Activated B cell treated with CpG ODN at 0.5 μM for 24 hours (primary cell): ENCODE measurements around the gene PCDHGA6. TPM values are rescaled to one million over a fixed set of nuclear protein-coding genes. Genes with fewer than 3 reads are reported as not detected.
"Not testable (repeated sequence)": the region's sequence is repeated elsewhere in the genome, so short reads cannot be mapped to it uniquely, and the experiment has no call there.

Source experiments
- ATAC-seq: fragments of 200-7000 bp; cut with Tn5 transposase; one replicate; pipeline ENCODE4 v1.10.0; 2021; ENCODE audit warnings: low read depth, mild to moderate bottlenecking, moderate library complexity
- CTCF ChIA-PET: fragments of 350-600 bp; sonication (Branson Sonifier 250); formaldehyde crosslinking; loops from one replicate; lab custom pipeline; 2021; ENCODE audit warnings: antibody characterized with exemption; lab: Charles Lee
- POLR2A ChIA-PET: fragments of 350-600 bp; sonication (Branson Sonifier 250); formaldehyde crosslinking; loops from one replicate; lab custom pipeline; 2021; ENCODE audit warnings: antibody characterized with exemption; lab: Charles Lee
- DNase-seq: peaks from one replicate; pipeline ENCODE4 v3.0.0; 2022
- H3K27ac Mint-ChIP-seq: one replicate; pipeline ENCODE4 v1.8.0; 2020; ENCODE audit warnings: mixed read lengths
- H3K27me3 Mint-ChIP-seq: one replicate; pipeline ENCODE4 v1.8.0; 2021; ENCODE audit warnings: mixed read lengths
- H3K36me3 Mint-ChIP-seq: one replicate; pipeline ENCODE4 v1.8.0; 2021; ENCODE audit warnings: low read depth, mixed read lengths
- H3K4me1 Mint-ChIP-seq: one replicate; pipeline ENCODE4 v1.8.0; 2021; ENCODE audit warnings: mixed read lengths
- H3K4me3 Mint-ChIP-seq: one replicate; pipeline ENCODE4 v1.8.0; 2020; ENCODE audit warnings: mild to moderate bottlenecking, mixed read lengths
- H3K9me3 Mint-ChIP-seq: one replicate; pipeline ENCODE4 v1.8.0; 2020; ENCODE audit warnings: mixed read lengths
- intact Hi-C: fragments of 100-400 bp; cut with micrococcal nuclease; formaldehyde crosslinking; loops from one replicate; pipeline ENCODE4 v1.15.1; 2024
- total RNA-seq: library from RNA; stranded (reverse); gene quantifications from 2 replicates; pipeline ENCODE4 v1.2.3, GENCODE V29; 2022
- TF ChIP-seq, protein P1 (sequence below): fragments of 200-600 bp; IDR thresholded peaks from one replicate; pipeline ENCODE4 v1.8.0; 2022; ENCODE audit warnings: antibody characterized with exemption, mild to moderate bottlenecking

Gene PCDHGA6
- total RNA-seq, 1 donor from 2014 or later, result 2.3 TPM

DNA sequence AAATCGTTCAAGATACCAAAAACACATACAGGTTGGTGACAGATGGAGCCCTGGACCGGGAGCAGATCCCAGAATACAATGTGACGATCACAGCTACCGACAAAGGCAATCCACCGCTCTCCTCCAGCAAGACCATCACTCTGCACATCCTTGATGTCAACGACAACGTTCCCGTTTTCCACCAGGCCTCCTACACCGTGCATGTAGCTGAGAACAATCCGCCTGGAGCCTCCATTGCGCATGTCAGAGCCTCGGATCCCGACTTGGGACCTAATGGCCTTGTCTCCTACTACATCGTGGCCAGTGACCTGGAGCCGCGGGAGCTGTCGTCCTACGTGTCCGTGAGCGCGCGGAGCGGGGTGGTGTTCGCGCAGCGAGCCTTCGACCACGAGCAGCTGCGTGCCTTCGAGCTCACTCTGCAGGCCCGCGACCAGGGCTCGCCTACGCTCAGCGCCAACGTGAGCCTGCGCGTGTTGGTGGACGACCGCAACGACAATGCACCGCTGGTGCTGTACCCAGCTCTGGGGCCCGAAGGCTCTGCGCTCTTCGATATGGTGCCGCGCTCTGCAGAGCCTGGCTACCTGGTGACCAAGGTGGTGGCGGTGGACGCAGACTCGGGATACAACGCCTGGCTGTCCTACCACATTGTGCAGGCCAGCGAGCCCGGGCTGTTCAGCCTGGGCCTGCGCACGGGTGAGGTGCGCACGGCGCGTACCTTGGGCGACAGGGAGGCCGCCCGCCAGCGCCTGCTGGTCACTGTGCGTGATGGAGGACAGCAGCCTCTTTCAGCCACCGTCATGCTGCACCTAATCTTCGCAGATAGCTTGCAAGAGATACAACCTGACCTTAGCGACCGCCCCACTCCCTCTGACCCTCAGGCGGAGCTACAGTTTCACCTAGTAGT lies 1.9 kb upstream of the PCDHGA6 start:
- ATAC-seq (no peak), DNase-seq (no peak)
- peaks cover 17% of the 10 kb centered on the region for H3K9me3 Mint-ChIP-seq
- no peaks in the 10 kb centered on the region for H3K36me3 Mint-ChIP-seq
- POLR2A ChIA-PET, result no interaction called here
- H3K27me3 Mint-ChIP-seq, result peaks cover 43% of the 10 kb centered on the region
- TF ChIP-seq, protein P1, sequence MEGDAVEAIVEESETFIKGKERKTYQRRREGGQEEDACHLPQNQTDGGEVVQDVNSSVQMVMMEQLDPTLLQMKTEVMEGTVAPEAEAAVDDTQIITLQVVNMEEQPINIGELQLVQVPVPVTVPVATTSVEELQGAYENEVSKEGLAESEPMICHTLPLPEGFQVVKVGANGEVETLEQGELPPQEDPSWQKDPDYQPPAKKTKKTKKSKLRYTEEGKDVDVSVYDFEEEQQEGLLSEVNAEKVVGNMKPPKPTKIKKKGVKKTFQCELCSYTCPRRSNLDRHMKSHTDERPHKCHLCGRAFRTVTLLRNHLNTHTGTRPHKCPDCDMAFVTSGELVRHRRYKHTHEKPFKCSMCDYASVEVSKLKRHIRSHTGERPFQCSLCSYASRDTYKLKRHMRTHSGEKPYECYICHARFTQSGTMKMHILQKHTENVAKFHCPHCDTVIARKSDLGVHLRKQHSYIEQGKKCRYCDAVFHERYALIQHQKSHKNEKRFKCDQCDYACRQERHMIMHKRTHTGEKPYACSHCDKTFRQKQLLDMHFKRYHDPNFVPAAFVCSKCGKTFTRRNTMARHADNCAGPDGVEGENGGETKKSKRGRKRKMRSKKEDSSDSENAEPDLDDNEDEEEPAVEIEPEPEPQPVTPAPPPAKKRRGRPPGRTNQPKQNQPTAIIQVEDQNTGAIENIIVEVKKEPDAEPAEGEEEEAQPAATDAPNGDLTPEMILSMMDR, result no peak
- H3K27ac Mint-ChIP-seq, result no peak overlapping the region
- H3K4me1 Mint-ChIP-seq, result peaks cover 7% of the 10 kb centered on the region
- intact Hi-C loops, result loop anchor here (5.0 kb wide), 1 partner anchor 40 kb away; the partner anchor contains the start of gene PCDHGA10
- CTCF ChIA-PET, result interaction anchor here (2.8 kb wide), 1 partner anchor 192 kb away, joined by 23 read pairs; no protein-coding TSS in a partner anchor
- no peak overlapping the region for H3K4me3 Mint-ChIP-seq

DNA sequence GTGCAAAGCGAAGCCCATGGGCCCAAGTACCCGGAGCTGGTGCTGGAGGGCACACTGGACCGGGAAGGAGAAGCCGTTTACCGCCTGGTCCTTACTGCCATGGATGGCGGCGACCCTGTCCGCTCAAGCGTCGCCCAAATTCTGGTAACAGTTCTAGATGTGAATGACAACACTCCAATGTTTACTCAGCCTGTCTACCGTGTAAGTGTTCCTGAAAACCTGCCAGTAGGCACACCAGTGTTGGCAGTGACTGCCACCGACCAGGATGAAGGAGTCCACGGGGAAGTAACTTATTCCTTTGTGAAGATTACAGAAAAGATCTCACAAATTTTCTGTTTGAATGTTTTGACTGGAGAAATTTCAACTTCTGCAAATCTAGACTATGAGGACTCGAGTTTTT lies 936 bp downstream of the PCDHGA6 start:
- H3K4me3 Mint-ChIP-seq, result no peak overlapping the region
- H3K27me3 Mint-ChIP-seq, result peaks cover 31% of the 10 kb centered on the region
- H3K27ac Mint-ChIP-seq, result no peak overlapping the region
- no peaks in the 10 kb centered on the region for H3K36me3 Mint-ChIP-seq
- peaks cover 24% of the 10 kb centered on the region for H3K9me3 Mint-ChIP-seq
- TF ChIP-seq, protein P1, result no peak
- CTCF ChIA-PET, result interaction anchor here (1.3 kb wide), 1 partner anchor 23 kb away, joined by 3 read pairs; the partner anchor contains the start of gene PCDHGB5
- ATAC-seq, result no peak
- POLR2A ChIA-PET, result no interaction called here
- intact Hi-C loops, result loop anchor here (5.0 kb wide), 1 partner anchor 38 kb away; the partner anchor contains the start of gene PCDHGA10
- no peak for DNase-seq
- peaks cover 7% of the 10 kb centered on the region for H3K4me1 Mint-ChIP-seq

DNA sequence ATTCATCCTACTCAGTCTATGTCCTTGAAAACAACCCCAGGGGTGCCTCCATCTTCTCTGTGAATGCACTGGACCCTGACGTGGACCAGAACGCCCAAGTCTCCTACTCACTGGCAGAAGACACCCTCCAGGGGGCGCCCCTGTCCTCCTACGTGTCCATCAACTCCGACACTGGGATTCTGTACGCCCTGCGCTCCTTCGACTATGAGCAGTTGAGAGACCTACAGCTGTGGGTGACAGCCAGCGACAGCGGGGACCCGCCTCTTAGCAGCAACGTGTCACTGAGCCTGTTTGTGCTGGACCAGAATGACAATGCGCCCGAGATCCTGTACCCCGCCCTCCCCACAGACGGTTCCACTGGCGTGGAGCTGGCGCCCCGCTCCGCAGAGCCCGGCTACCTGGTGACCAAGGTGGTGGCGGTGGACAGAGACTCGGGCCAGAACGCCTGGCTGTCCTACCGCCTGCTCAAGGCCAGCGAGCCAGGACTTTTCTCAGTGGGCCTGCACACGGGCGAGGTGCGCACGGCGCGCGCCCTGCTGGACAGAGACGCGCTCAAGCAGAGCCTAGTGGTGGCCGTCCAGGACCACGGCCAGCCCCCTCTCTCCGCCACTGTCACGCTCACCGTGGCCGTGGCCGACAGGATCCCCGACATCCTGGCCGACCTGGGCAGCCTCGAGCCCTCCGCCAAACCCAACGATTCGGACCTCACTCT lies 1.9 kb downstream of the PCDHGA6 start:
- POLR2A ChIA-PET, ATAC-seq, H3K4me3 Mint-ChIP-seq, H3K27ac Mint-ChIP-seq, H3K36me3 Mint-ChIP-seq, H3K4me1 Mint-ChIP-seq, CTCF ChIA-PET, DNase-seq, intact Hi-C loops: not testable (repeated sequence)
- H3K27me3 Mint-ChIP-seq, result peaks cover 28% of the 10 kb centered on the region
- peaks cover 24% of the 10 kb centered on the region for H3K9me3 Mint-ChIP-seq

DNA sequence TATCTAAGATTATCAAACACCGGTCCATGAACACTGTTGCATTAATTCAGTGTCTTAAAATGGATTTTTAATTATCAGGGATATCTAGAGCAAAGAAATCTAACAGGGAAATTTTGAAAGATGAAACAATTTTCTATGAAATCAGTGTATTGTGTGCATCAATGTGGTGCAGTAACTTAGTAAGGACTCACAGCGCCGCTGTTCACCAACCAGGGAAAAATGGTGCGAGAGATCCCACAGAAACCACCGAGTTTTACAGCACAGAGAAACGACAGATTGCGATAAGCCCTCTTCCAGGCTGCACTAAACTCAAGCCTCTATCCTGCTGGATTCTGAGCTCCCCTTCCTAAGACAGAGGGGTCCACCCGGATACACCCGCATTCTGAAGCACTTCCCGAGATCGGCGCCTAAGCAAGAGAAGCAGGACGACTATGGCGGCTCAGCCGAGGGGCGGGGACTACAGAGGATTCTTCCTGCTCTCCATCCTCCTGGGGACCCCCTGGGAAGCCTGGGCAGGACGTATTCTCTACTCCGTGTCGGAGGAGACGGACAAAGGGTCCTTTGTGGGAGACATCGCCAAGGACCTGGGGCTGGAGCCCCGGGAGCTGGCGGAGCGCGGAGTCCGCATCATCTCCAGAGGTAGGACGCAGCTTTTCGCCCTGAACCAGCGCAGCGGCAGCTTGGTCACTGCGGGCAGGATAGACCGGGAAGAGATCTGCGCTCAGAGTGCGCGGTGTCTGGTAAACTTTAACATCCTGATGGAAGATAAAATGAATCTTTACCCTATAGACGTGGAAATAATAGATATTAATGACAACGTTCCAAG lies 9.0 kb downstream of the PCDHGA6 start, which contains the start of gene PCDHGA7:
TSS of gene PCDHGA7 (plus strand) at position 274 of the 826 bp plus-strand sequence. CDS start at position 432, 158 bp downstream.
- Mint-ChIP-seq H3K4me3 (peak within 1 kb of the TSS; percentile 76), H3K27ac (no peak within 1 kb of the TSS), H3K27me3 (peaks cover 51% of the 10 kb centered on the region), H3K36me3 (peaks cover 2% of the 10 kb centered on the region), H3K4me1 (no peaks in the 10 kb centered on the region), H3K9me3 (peaks cover 15% of the 10 kb centered on the region)
- POLR2A ChIA-PET, result no interaction called here
- intact Hi-C loops, result no loop called here
- TF ChIP-seq, protein P1, result no peak
- no peak for DNase-seq
- no peak for ATAC-seq
- CTCF ChIA-PET, result no interaction called here

DNA sequence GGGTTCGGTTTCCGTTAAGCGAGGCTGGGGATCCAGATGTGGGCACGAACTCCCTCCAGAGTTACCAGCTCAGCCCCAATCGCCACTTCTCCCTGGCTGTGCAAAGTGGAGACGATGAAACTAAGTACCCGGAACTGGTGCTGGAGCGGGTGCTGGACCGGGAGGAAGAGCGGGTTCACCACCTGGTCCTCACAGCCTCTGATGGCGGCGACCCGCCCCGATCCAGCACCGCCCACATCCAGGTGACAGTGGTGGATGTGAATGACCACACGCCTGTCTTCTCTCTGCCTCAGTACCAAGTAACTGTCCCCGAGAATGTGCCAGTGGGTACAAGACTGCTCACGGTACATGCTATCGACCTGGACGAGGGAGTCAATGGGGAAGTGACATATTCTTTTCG lies 9.7 kb downstream of the PCDHGA6 start:
- H3K36me3 Mint-ChIP-seq, result peaks cover 2% of the 10 kb centered on the region
- no peak overlapping the region for H3K27ac Mint-ChIP-seq
- intact Hi-C loops, result no loop called here
- no peak for ATAC-seq
- ChIA-PET CTCF (no interaction called here), POLR2A (no interaction called here)
- H3K27me3 Mint-ChIP-seq, result peaks cover 53% of the 10 kb centered on the region
- no peak for DNase-seq
- no peak overlapping the region for H3K4me3 Mint-ChIP-seq
- TF ChIP-seq, protein P1, result no peak
- peaks cover 16% of the 10 kb centered on the region for H3K9me3 Mint-ChIP-seq
- H3K4me1 Mint-ChIP-seq, result no peaks in the 10 kb centered on the region
